Ovary (tissue), 3 donors: ENCODE measurements around the gene FAM217A.

Source experiments
- POLR2A ChIP-seq: fragments of 450-650 bp; IDR thresholded peaks from one replicate; pipeline ENCODE4 v1.6.1; 2017; ENCODE audit warnings: antibody characterized with exemption, mild to moderate bottlenecking, moderate library complexity
- TF ChIP-seq, protein P1 (sequence below), 3 donors: fragments of 450-650 bp in 2 of 3; fragments of 200-600 bp in 1 of 3; IDR thresholded peaks; one replicate each; pipeline versions ENCODE4 v1.5.1 to v1.8.0; 2016 to 2022; ENCODE audit warnings: antibody characterized with exemption in 3 of 3, mild to moderate bottlenecking in 1 of 3
- donor health status: DM: no; HTN: no; CAD: no.

DNA sequence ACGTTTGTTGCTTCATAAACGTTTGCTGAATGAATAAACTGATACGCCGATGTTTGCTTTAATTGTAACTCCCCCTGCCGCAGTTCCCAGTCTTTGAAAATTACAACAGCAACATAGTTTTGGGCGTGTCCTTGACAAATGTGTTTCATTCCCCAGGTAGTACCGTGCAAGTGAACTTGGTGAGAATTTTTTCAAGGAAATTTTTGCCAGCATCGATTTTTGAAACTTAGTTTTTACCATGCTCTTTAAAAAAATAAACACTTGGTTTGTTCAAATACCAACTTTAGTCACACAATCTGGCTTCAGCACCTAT lies 60.1 kb downstream of the FAM217A start:
- TF ChIP-seq, protein P1, sequence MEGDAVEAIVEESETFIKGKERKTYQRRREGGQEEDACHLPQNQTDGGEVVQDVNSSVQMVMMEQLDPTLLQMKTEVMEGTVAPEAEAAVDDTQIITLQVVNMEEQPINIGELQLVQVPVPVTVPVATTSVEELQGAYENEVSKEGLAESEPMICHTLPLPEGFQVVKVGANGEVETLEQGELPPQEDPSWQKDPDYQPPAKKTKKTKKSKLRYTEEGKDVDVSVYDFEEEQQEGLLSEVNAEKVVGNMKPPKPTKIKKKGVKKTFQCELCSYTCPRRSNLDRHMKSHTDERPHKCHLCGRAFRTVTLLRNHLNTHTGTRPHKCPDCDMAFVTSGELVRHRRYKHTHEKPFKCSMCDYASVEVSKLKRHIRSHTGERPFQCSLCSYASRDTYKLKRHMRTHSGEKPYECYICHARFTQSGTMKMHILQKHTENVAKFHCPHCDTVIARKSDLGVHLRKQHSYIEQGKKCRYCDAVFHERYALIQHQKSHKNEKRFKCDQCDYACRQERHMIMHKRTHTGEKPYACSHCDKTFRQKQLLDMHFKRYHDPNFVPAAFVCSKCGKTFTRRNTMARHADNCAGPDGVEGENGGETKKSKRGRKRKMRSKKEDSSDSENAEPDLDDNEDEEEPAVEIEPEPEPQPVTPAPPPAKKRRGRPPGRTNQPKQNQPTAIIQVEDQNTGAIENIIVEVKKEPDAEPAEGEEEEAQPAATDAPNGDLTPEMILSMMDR (IDR thresholded peaks at IDR 0.05) = no peak
- TF ChIP-seq POLR2A = no peak
